HEK293 (cell line): Measurements from ENCODE around the gene NPDC1.

Experiments used
- CTCF ChIA-PET: fragments of 350-600 bp; formaldehyde crosslinking; extraction: SDS; loops from one replicate; lab custom pipeline; 2021; ENCODE audit warnings: antibody characterized with exemption; lab: Yijun Ruan, JAX
- POLR2A ChIA-PET: fragments of 300-600 bp; formaldehyde crosslinking; extraction: SDS; loops from one replicate; lab custom pipeline; 2020; ENCODE audit warnings: antibody characterized with exemption, inconsistent platforms; lab: Yijun Ruan, JAX
- H3K27ac ChIP-seq: fragments of 200-500 bp; sonication (Bioruptor generic); 2 replicates; pipeline ENCODE4 v1.5.1; 2014; ENCODE audit warnings: low read depth, low read length, control low read depth, inconsistent platforms; ENCODE audit errors: extremely low read depth
- H3K36me3 ChIP-seq, 2 experiments: fragments of 200-500 bp in 1 of 2; sonication (Bioruptor generic) in 1 of 2; 1 replicate in 1 of 2; 2 replicates in 1 of 2; pipeline ENCODE4 v1.5.1; 2014 to 2017; ENCODE audit warnings: inconsistent platforms in 2 of 2, low read length in 2 of 2; ENCODE audit not compliant: control insufficient read depth in 2 of 2, insufficient read depth in 1 of 2
- H3K4me1 ChIP-seq: fragments of 200-500 bp; sonication (Bioruptor generic); 2 replicates; pipeline ENCODE4 v1.5.1; 2014; ENCODE audit warnings: mild to moderate bottlenecking, low read length, inconsistent platforms; ENCODE audit not compliant: control insufficient read depth, insufficient read depth
- H3K4me3 ChIP-seq: 2 replicates; pipeline ENCODE4 v1.5.1; 2011; ENCODE audit warnings: low read depth, mild to moderate bottlenecking, control low read depth, low read length, moderate library complexity
- H3K9me3 ChIP-seq: fragments of 200-500 bp; sonication (Bioruptor generic); 2 replicates; pipeline ENCODE4 v1.5.1; 2014; ENCODE audit warnings: low read depth, low read length, inconsistent platforms; ENCODE audit not compliant: control insufficient read depth, insufficient read depth
- MYNN ChIP-seq: fragments of 450-650 bp; formaldehyde crosslinking; IDR thresholded peaks from 2 replicates; pipeline ENCODE4 v1.5.1; 2016; ENCODE audit warnings: missing biosample characterization, missing genetic modification characterization, borderline replicate concordance
- SETDB1 ChIP-seq: IDR thresholded peaks from one replicate; pipeline ENCODE4 v1.6.1; 2017; ENCODE audit warnings: mild to moderate bottlenecking, low read length, moderate library complexity, mixed read lengths; ENCODE audit not compliant: insufficient read length
- WT1 ChIP-seq: fragments of 450-650 bp; formaldehyde crosslinking; IDR thresholded peaks from 2 replicates; pipeline ENCODE4 v1.5.1; 2016; ENCODE audit warnings: missing biosample characterization, missing genetic modification characterization
- ZBTB10 ChIP-seq: fragments of 450-650 bp; formaldehyde crosslinking; IDR thresholded peaks from 2 replicates; pipeline ENCODE4 v1.5.1; 2016; ENCODE audit warnings: missing biosample characterization, missing genetic modification characterization
- ZBTB49 ChIP-seq: fragments of 450-650 bp; formaldehyde crosslinking; IDR thresholded peaks from 2 replicates; pipeline ENCODE4 v1.5.1; 2016; ENCODE audit warnings: missing biosample characterization, missing genetic modification characterization, low read depth
- ZNF112 ChIP-seq: fragments of 450-650 bp; formaldehyde crosslinking; IDR thresholded peaks from 2 replicates; pipeline ENCODE4 v1.5.0; 2017; ENCODE audit warnings: missing biosample characterization, missing genetic modification characterization
- ZNF341 ChIP-seq: fragments of 450-650 bp; formaldehyde crosslinking; IDR thresholded peaks from 2 replicates; pipeline ENCODE4; 2016; ENCODE audit warnings: low read depth, missing biosample characterization, missing genetic modification characterization
- ZNF530 ChIP-seq: fragments of 450-650 bp; formaldehyde crosslinking; IDR thresholded peaks from 2 replicates; pipeline ENCODE4 v1.5.1; 2016; ENCODE audit warnings: low read depth, missing biosample characterization, missing genetic modification characterization
- ZNF692 ChIP-seq: fragments of 450-650 bp; formaldehyde crosslinking; IDR thresholded peaks from 2 replicates; pipeline ENCODE4 v1.5.1; 2016; ENCODE audit warnings: missing biosample characterization, missing genetic modification characterization

NPDC1 gene

GRCh38 chr9:136991993-136992818 is 53.8 kb downstream of the NPDC1 start, which contains the start of gene PAXX (continued):
- TF ChIP-seq MYNN (tag by site-specific recombination) = no peak
- TF ChIP-seq WT1 = peak; percentile 39; the same call in 1 of the 2 replicates
- no peak for TF ChIP-seq ZBTB49 (tag by site-specific recombination)
- 0 out of 2 replicates have a peak, but pooled peaks have one; percentile 34 for TF ChIP-seq ZBTB10

- Histone ChIP-seq H3K36me3 (peaks cover 0 to 18% of the 10 kb centered on the region in 2 experiments; a peak in 1 of 3 replicates), H3K27ac (no peak overlapping the region)
- TF ChIP-seq ZNF692 (tag by site-specific recombination) (no peak), SETDB1 (peak; percentile 56), ZNF112 (no peak), ZNF530 (tag by site-specific recombination) (no peak), ZNF341 (tag by site-specific recombination) (no peak)
- TF ChIP-seq, all 188 proteins: peak for 1
- POLR2A ChIA-PET = no interaction called here
- CTCF ChIA-PET = interaction anchor here (0.7 to 3.5 kb wide), 5 partner anchors 39 to 246 kb away, joined by 3 to 12 read pairs (median 4); no protein-coding TSS in a partner anchor
- Histone ChIP-seq H3K9me3 (no peaks in the 10 kb centered on the region), H3K4me3 (no peak overlapping the region), H3K4me1 (no peaks in the 10 kb centered on the region)
Observed at GRCh38 chr9:136990242-136990911, 55.6 kb downstream of the NPDC1 start.
